ENCODE results near the gene OSBPL5.

DNA sequence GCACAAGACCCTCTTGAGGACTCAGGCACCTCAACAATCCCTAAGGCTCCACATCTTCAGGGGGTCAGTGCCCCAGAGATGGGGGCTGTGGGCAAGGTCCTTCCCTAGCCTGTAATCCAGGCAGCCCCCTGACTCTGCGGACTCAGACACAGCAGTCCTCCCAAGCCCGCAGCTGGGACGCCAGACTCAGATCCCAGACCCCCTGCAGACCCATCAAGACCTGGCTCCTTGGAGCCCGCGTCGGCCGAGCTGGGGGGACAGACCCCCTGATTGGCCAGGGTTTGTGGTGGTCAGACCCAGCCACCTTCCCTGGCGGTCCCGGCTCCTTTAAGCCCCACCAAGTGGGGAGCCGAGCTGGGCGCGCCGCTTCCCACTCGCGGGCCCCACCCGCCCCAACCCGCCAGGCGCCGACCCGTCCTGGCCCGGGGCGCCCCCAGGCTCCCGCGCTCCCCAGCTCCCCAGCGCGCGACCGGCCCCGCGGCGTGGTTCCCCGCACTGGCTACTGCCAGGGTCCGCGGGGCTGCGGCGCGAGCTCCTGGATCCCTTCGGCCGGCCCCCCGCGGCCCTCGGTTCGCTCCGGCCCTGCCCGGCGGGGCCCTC is 458 bp downstream of the OSBPL5 start:
- TF ChIP-seq, protein P1, sequence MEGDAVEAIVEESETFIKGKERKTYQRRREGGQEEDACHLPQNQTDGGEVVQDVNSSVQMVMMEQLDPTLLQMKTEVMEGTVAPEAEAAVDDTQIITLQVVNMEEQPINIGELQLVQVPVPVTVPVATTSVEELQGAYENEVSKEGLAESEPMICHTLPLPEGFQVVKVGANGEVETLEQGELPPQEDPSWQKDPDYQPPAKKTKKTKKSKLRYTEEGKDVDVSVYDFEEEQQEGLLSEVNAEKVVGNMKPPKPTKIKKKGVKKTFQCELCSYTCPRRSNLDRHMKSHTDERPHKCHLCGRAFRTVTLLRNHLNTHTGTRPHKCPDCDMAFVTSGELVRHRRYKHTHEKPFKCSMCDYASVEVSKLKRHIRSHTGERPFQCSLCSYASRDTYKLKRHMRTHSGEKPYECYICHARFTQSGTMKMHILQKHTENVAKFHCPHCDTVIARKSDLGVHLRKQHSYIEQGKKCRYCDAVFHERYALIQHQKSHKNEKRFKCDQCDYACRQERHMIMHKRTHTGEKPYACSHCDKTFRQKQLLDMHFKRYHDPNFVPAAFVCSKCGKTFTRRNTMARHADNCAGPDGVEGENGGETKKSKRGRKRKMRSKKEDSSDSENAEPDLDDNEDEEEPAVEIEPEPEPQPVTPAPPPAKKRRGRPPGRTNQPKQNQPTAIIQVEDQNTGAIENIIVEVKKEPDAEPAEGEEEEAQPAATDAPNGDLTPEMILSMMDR (IDR thresholded peaks at IDR 0.05): no peak
- TF ChIP-seq EZH2phosphoT487 (IDR thresholded peaks at IDR 0.05): no peak
